HG03060 (cell line): ENCODE data around the gene SI.
"Not testable (repeated sequence)": the region's sequence is repeated elsewhere in the genome, so short reads cannot be mapped to it uniquely, and the experiment has no call there.

Experiments used
- ATAC-seq: cut with Tn5 transposase; IDR thresholded peaks from one replicate; pipeline ENCODE4 v1.9.1; 2021; ENCODE audit warnings: low read depth, moderate number of reproducible peaks; ENCODE audit not compliant: unreplicated experiment

SI gene

GRCh38 chr3:165078293-165078692 lies at the start of gene SI:
Gene SI (minus strand): TSS chr3:165078496. CDS start chr3:165076012, 2,484 bp downstream.
- ATAC-seq = no peak

DNA sequence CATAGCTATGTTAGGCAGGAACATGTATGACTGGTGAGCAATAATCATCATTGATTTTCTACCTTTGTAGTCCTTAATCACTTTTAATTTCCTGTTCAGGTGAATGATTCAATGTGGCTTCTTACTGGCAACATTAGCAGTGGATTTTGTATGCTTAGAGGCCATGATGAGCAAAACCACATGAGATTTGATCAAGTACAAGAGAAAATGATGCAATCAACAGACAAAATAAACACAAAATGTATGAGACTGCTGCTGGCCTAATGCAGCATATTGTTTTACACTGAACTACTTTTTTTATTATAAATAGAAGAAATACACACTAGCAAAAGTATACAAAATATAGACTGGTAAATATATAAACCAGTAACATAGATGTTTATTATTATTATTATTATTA lies 47.5 kb upstream of the SI start:
- no peak for ATAC-seq

DNA sequence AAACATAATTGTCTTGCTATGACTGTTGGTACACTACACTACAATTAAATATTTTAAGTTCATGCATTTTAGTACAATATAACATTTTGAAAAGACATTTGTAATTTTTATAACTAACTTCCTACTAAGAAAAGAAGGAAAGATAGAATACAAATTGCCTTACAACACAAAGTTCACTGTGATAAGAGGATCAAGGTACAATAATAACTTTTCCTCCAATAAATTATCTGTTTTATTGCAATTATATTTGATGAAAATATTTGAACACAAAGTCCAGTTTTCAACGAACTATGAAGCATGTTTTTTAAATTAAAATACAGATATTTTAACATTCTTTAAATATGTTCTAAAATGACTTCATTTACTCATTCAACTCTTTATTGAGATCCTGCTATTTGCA lies 33.1 kb upstream of the SI start:
- ATAC-seq = no peak

- ATAC-seq = no peak
These were observed 25.3 kb upstream of the SI start for GRCh38 chr3:165103616-165104015.

GRCh38 chr3:165082650-165083049 lies 4.4 kb upstream of the SI start:
- ATAC-seq = no peak

DNA sequence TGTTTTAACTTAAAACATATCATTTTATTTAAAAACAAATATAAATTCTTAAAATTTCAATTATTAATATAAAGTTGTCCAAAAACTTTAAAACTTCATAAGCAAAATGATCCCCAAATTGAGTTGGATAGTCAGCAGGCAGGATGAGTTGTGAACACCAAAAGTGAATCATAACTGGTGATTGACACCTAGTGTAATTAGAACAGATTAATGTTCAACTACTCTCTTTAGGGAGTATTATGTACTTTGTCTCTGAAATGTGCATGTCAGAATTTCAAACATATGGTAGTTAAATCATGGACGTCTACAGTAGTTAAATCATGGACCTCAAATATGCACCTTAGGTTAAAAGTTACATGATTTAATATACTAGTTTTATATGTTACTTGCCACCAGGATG lies 2.9 kb upstream of the SI start:
- no peak for ATAC-seq

- ATAC-seq = no peak
These were observed 2.6 kb downstream of the SI start for GRCh38 chr3:165075695-165076094.

GRCh38 chr3:165070682-165071081 lies 7.6 kb downstream of the SI start:
- ATAC-seq = no peak

DNA sequence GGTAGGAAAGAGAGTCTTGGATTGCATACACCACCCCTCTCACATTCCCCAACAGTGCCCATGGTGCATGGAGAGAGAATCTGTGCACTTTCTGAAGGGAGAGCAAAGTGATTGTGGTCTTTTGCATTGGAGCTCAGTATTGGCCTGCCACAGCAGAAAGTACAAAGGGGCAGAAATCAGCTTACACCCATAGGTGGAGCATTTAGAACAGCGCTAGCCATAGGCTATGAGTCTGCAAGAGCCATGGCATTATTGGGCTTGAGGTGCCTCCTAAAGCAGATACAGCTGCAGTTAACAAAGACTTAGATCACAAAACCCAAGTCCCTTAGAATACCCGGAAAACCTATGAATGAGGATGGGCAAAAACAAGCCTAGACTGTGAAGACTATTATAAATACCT lies 21.8 kb downstream of the SI start:
- ATAC-seq = no peak

DNA sequence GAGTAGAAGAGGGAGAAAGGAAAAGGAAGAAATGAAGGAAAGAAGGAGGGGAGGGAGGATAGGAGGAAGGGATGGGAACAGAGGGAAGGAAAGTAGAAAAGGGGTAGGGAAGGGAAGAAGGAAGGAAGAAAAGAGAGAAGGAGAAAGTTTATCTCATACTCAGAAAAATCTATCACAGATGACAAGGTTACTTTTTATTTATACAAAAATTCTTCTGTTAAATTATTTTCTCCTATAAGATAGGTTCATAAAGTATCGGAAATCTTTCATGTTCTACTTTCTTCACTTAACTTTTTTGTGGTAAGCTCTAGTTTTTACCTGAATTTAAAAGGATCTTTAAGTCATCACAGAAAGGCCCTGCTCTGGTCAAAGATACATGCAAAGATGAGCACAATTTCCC lies 38.1 kb downstream of the SI start:
- ATAC-seq = no peak

- no peak for ATAC-seq
These were observed 66.7 kb downstream of the SI start for GRCh38 chr3:165011557-165011956.

DNA sequence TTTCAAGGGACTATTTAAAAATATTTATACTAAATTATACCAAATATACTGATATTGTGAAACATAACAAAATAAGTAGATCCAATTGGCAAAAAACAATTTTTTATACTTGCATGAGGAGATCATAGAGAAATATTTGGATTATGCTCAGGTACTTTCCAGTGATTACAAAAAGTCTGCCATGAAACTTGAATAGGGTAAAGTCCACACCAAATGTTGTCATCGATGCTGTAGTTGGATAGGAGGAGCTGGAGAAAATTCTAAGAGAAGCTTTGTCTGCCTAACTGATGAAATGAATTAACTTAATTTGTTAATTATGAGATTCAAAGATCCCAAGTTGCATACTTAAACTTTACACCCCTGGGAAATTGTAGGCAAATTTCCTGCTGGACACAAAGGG lies 93.3 kb downstream of the SI start:
- ATAC-seq = no peak

DNA sequence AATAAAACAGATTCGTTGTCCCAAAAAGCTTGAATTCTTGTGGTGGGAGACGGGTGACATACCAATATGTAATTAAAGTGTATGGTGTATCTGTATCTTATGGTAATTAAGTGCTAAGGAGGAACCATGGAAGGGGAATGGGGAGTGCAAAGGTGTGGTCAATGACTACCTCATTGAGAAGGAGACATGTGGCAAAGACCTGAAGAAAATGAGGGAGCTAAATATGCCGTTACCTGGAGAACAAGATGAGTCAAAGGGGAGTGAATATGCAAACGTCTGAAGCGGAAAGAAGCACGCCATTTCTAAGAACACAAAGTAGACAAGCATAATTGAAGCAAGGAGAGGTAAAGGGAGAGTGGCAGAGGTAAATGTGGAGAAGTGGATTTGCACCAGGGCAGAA lies 115.7 kb downstream of the SI start:
- ATAC-seq = no peak

DNA sequence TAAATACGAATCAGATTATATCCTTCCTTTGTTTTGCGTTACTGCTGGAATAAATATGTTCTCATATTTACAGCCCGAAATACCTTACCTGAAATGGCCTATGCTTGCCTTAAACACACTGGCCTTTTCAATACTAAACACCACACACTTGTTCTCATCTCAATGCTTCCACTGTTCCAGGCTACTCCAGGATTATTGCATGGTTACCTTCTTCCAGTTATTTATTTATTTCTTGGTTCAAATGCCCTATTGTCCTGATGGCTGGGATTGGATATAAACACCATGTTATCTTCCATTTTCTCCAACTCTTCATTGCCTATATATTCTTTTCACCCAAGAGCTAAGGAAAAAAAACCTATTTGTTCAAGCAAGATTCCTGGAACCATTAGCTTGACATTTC lies 125.3 kb downstream of the SI start:
- ATAC-seq = no peak

GRCh38 chr3:164951403-164951802 lies 126.9 kb downstream of the SI start:
- ATAC-seq = not testable (repeated sequence)

DNA sequence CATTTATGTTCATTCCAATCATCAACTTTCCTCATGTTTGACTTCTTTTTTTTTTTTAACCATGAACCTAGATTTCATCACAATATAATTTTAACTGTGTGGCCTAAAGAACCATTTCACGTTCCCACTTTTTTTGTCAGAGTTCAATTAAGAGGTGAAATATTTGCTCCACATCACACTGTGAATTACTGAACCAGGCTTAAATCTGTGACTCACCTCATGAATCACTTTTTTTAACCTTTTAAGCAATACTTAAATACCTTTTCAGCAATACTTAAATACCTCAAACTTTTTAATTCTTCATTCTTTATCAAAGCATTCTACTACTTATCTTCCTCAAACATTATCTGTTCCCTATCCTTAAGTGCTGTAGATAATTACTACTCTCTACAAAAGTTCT lies 137.6 kb downstream of the SI start:
- no peak for ATAC-seq

- no peak for ATAC-seq
These were observed 148.7 kb downstream of the SI start for GRCh38 chr3:164929642-164930041.
